HG03045 (cell line): ENCODE data around the gene MAP2K3.
"Not testable (repeated sequence)": the region's sequence is repeated elsewhere in the genome, so short reads cannot be mapped to it uniquely, and the experiment has no call there.

ENCODE experiments used
- ATAC-seq: cut with Tn5 transposase; IDR thresholded peaks from one replicate; pipeline ENCODE4 v1.9.1; 2021; ENCODE audit warnings: mild to moderate bottlenecking, moderate library complexity; ENCODE audit not compliant: unreplicated experiment

Gene MAP2K3

DNA sequence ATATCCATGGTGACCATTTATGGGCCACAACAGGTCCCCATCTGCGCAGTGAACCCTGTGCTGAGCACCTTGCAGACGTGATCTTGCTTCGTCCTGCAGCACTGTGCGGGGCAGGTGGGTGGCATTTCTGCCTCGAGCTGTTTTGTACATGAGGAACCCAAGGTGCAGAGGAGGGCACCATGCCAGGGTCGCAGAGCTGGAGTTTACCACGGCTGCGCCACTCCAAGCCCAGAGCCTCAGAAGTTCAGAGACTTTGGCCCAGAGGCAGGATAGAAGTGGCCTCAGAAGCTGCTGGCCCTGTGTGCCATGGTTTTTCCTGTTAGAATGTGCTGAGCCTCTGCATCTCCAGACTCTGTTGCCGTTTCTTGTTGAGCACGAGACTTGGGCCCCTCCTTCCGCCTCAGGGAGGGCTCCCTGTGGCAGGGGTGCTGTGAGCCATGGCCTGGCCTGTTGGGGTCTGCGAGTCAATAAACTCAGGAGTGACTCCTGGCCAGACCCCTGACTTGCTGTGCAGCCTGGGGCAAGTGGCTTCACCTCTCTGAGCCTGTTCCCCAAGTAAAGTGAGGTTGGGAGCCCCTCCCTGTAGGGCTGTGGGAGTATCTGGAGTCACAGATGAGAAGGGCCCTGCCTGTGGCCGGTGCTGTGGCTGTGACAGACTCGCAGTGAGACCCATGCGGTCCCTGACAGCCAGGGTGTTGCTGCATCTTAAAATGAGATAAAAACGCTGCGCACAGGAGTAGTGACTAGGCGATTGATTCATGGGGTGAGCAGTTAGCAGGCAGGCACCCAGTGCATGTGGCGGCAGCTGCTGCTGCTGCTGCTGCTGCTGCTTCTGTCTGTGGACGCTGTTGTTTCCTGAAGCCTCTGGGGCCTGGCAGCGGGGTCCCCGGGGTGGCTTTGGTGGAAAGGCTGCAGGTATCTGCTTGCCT lies 11.8 kb downstream of the MAP2K3 start:
- ATAC-seq: no peak

DNA sequence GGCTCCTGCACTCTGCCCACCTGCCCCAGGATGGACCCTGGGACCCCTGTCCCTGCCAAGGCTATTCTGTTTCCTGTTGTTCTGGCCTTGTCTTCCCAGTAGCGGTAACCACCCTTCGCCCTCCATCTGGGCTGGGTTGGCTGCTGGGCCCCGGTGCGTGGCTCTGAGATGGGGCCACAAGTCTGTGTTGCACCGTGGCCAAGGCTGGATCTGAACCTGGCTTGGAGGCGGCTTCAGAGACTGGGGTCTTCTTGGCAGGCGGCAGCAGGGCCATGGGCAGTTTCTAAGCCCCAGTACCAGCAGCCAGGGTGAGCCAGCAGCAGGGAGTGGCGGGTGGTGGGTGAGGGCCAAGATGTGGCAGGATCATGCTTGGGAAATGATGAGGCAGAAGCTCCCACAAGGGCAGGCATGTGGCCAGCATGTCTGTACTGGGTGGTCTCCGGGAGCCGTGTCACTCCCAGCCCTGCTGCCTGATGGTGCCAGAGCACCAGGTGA lies 12.6 kb downstream of the MAP2K3 start:
- no peak for ATAC-seq

DNA sequence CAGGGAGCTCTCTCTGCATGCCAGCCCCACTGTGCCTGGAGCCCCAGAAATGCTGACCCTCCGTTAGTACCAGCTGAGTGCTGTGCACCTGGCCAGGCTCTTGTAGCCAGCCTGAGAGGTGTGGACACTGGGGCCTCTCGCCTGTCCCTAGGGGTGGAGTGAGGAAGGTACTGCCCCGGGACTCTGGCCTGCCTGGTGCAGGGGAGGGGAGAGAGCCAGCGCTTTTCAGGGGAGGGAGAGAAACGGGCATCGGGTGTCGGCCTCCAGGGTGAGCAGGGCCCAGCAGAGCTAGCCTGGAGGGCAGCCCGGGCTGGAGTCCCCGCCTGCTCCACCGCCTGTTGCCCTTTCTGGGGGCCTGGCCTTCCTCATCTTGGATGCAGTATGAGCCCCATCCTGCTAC lies 13.1 kb downstream of the MAP2K3 start:
- no peak for ATAC-seq

DNA sequence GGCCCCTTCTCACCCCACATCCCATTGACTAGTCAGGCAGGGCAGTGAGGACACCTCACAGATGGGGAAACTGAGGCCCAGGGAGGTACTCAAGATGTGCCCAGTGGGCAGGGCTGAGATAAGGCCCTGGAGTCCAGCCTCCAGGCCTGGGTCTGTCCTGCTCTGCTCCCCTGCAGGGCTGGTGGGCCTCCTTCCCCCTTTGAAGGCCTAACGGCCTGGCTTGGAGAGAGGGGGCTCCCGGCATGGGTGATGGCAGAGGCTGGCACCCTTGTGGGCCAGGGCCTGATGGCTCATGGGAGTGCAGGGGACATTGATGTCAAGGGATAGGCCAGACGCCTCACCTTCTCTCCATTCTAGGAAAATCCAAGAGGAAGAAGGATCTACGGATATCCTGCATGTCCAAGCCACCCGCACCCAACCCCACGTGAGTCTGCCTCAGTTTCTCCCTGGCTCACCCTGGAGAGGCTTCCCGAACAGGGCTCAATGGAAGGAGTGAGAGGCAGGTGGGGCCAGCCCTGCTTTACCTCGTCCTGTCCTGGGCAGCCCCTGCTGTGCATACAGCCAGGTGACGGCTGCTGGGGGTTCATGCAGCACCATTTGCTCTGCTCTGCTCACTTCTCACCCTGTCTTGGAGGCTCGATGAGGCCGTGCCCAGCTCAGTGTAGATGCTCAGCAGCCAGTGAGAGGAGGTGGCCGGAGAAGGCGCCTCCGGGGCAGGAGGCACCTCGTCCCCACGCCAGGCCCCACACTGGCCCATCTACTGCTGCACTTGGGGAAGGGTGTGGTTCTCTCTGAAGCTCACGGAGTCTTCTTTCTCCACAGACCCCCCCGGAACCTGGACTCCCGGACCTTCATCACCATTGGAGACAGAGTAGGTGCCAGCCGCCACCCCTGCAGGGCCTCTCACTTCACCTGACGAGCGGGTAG lies 13.8 kb downstream of the MAP2K3 start:
- no peak for ATAC-seq

DNA sequence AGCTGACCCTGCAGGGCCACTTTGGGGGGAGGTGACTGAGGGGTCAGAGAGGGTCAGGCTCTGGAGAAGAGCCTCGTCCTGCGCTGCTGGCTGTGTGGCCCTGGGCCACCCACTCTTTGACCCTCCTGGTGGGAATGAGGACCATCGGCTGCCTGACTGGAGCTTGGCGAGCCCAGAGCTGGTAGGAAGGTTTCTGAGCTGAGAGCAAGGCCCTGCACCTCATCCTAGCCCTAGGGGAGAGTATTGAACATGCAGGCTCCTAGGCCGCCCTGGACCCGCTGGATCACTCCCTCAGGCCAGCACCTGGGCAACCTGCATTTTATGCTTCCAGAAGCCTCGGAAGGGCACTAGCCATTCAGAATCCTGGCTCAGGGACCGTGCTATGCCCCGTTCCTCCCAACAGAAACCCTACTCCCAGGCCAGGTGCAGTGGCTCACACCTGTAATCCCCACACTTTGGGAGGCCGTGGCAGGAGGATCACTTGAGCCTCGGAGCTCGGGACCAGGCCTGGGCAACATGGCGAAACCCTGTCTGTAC lies 14.5 kb downstream of the MAP2K3 start:
- no peak for ATAC-seq

DNA sequence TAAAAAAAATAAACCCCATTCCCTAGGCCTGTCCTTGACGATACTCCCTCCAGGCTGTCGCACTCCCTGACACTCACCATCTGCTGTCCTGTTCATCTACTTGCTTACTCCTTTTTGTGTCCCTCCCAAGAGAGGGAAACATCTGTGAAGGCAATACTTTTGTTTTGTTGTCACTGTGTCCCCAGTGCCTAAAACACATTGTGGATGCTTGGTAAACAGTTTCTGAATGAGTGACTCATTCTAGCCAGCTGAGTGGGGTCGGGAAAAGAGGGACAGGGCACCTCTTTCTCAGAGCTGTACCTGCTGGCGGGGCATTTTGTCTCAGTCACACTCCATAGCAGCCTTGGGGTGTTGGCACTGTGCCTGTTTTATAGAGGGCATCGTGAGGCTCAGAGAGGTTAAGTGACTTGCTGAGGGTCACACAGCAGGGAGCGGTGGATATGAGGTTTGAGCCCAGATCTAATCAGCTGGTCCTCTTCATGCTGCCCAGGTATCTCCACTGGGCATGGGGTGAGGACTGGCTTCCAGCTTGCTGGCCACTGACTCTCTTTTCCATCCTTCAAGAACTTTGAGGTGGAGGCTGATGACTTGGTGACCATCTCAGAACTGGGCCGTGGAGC lies 15.6 kb downstream of the MAP2K3 start:
- no peak for ATAC-seq

DNA sequence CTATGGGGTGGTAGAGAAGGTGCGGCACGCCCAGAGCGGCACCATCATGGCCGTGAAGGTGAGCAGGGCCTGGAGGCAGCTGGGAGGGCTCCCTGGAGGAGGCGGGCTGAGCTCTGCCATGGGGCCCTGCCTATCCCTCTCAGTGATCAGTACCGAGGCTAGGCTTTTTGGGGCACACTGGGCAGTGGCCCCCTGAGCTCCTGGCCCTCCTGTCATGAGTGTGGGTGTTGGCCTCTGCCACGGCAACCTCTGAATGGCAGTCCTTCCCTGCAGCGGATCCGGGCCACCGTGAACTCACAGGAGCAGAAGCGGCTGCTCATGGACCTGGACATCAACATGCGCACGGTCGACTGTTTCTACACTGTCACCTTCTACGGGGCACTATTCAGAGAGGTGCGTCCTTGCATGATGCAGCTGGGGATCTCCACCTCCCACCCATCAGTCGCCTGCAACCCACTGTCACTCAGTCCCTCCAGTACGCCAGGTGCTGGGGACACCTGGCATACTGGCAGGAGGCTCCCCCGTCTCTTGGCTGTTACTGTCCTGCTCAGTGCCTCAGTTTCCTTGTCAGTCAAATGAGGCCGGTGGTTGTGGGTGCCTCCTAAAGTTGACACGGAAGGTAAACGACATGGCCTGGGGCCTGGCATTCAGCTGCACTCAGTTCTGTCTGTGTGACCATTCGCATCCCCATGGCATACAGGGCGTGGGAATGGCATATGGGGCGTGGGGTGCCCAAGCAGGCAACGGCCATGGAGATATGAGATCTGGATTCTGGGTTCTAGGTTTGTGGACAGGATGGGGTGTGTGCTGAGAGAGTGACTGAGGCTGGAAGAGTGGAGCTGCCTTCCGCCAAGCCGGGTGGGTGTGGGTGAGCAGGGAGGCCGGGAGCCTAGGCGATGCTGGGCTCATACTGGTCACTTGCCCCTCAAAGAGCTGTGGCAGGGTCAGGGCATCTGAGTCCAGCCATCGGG lies 16.4 kb downstream of the MAP2K3 start:
- no peak for ATAC-seq

DNA sequence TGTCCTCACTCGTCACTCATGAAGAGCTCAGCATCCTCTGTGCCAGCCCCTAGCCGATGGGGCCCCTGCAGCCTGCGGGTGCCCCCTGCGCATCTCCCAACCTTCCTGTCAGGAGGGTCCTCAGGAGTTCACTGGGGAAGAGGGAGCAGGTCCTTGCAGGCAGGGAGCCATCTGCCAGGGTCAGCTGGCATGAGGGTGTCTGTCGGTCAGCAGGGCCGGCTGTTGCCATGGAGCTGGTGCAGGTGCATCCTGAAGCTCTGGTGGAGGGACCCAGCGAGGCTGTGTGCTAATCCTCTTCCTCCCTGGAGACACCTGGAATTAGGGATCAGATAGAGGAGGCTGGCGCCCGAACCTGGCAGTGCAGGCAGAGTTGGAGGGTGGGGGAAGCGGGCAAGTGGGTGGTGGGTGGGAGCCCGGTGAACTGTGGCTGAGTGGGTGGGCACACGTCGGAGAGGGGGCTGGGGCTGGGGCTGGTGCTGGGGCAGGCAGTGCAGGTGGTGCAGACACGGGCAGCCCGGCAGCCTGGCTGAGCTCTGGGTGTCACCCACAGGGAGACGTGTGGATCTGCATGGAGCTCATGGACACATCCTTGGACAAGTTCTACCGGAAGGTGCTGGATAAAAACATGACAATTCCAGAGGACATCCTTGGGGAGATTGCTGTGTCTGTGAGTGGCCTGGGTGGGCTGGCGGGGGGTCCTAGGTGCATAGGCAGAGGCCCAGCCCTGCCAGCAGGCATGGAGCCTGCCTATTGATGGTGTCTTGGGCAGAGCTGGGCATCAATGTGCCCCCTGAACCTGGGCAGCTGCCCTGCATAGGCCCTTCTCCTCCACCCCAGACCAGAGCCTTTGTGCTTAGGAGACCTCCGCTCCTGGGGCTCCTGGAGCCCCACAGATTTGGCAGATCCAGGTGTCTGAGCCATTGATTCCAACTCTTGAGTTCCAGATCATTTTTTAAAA lies 17.4 kb downstream of the MAP2K3 start:
- no peak for ATAC-seq

DNA sequence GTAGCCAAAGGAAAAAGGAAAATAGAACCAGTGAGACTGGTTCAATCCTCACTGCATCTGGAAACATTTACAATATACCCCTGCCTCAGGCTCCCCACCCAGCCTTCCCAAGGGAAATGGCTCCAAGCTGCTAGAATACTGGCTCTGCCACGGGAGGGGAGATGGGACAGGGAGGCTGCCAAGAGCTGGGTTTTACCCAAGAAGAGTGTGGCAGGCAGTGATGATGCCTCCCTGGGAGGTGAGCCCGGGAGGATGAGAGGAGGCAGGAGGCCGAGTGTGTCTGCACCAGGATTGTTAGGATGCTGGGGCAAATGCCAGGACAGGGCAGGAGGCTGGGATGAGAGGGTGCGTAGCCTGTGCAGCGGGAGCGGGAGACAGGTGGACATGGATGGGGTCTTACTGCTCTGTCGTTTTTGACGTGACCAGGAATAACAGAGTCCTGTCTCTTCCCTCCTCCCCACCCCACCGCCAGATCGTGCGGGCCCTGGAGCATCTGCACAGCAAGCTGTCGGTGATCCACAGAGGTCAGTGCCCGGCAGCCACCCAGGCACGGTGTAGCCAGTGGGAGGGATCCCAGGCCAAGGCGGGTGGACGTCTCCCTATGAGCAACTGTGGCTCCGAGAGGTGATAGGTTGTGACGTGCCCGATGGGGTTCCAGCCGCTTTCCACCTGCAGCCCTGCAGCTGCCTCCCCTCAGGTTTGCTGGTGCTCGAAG lies 18.4 kb downstream of the MAP2K3 start:
- ATAC-seq: no peak

DNA sequence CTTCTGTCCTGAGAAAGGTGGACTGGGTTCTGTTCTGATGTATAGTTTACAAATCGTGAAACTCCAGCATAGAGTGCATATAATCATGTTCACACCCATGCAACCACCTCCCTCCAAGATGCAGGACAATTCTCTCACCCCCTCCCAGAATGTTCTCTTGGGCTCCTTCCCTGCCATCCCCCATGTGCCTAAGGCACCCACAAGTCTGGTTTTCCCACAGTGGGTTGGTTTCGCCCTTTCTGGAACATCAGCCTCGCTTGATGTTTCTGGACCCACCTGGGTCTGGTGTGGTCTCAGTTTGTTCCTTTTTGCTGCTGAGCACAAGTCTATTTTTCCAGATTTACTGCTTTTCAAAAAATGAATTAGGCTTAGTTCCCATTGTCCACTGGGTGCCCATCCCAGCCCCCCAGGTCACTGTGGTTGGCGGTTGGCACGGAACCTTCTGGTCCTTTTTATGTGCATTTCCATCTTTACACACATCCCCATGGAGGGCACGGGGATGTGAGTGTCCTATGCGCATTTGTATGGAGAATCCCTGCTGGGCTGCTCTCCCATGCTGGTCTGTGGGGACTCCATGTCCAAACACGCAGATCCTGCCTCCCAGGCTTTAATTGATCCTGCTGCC lies 19.0 kb downstream of the MAP2K3 start:
- no peak for ATAC-seq

DNA sequence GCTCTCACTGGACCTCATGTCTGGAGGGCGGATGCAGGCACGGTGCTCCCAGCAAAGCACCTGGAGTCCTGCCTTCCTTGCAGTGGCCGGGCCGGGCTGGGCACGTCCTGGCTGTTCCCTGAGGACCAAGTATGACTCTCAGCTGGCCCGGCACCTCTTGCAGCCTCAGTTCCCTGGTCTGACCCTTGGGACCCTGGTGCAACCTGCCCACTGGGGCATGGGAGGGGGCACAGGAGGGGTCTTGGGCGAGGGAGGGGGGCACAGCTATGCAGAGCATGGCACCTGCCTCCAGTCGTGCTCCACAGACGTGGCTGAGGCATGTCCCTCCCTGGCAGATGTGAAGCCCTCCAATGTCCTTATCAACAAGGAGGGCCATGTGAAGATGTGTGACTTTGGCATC lies 19.6 kb downstream of the MAP2K3 start:
- no peak for ATAC-seq

DNA sequence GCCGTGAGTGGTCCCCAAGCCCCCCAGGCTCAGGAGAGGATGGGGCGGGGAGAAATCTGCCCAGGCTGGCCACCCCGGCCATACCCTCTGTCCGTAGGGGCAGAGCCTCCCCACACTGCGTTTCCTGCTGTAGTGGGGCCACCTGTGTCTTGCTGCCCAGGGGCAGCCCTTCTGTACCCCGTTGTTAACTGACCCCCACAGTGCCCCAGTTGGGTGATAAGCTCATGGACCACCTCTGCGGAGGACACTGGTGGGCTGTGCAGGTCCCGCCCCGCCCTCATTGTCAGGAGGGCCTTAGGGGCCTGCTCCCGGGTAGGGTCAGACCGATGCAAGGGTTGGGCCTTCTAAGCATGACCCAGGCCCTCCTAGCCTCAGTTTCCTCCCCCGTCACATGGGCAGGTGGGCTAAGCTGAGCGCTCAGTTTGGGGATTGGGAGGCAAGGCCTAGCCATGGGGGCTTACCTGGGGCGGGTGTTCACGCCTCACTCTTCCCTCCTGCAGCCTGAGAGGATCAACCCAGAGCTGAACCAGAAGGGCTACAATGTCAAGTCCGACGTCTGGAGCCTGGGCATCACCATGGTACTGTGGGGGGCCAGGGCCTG lies 20.1 kb downstream of the MAP2K3 start:
- ATAC-seq: not testable (repeated sequence)

DNA sequence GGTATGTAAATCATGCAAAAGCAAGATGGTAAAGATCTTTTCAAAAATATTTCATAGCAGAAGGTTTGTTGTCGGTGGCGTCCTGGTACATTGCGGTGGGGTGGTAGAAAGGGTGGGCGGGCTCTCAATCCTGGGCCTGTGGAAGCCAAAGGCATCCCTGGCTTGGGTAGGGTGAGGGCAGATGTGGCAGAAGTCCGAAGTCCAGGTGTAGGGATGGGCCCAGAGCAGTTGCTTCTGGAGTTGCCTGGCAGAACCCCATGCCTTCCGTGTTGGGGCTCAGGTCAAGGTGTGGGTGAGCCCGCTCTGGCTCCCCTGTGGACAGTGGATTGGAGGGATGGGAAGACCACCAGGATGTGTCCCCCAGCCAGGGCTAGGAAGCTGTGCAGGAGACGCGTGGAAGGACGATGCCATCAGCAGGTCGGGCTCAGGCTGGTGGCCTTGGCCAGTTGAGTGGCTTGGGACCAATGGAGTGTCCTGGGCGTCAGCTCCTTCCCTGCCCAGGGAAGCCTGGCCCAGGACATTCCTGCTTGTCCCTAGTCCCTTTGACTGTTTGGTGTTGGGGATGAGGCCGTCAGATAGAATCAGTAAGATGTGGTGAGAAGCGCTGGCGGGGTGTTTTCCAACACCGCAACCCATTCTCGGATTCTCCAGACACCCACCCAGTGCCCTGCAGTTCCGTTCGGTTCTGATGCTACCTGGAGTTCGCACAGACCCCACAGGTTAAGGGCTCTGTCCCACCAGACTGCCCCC lies 21.1 kb downstream of the MAP2K3 start:
- ATAC-seq: not testable (repeated sequence)

DNA sequence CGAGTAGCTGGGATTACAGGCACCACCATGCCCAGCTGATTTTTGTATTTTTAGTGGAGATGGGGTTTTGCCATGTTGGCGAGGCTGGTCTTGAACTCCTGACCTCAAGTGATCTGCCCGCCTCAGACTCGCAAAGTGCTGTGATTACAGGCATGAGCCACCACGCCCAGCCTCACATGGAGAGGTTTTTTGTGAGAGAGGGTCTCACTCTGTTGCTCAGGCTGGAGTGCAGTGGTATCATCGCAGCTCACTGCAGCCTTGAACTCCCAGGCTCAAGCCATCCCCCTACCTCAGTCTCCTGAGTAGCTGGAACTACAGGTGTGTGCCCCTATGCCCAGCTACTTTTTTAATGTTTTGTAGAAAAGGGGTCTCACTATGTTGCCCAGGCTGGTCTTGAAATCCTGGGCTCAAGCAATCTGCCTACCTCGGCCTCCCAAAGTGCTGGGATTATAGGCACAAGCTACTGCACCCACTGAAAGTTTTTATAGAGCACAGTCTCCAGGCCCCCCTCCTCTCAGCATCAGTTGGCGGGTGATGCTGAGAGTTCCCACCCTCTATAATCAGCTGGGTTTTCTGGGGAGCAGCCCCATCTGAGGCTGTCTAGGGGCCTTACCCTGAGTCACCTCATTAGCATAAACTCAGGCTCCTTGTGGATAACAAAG lies 22.2 kb downstream of the MAP2K3 start:
- not testable (repeated sequence) for ATAC-seq

DNA sequence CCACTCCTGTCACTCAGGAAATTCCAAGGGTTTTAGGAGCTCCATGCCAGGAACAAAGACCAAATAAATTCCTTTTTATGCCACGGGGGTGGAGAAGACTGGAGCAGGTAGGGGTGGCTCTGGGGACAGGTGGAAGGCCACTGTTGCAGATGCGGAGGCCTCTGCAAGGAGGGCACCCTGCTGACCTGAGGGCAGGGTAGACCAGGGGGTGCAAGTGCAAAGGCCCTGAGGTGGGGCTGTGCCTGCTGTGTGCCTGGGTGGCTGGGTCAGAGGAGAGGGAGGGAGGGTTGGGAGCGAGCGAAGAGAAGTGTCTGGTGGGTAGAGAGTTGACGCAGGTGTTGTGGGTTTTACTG lies 22.7 kb downstream of the MAP2K3 start:
- ATAC-seq: not testable (repeated sequence)

DNA sequence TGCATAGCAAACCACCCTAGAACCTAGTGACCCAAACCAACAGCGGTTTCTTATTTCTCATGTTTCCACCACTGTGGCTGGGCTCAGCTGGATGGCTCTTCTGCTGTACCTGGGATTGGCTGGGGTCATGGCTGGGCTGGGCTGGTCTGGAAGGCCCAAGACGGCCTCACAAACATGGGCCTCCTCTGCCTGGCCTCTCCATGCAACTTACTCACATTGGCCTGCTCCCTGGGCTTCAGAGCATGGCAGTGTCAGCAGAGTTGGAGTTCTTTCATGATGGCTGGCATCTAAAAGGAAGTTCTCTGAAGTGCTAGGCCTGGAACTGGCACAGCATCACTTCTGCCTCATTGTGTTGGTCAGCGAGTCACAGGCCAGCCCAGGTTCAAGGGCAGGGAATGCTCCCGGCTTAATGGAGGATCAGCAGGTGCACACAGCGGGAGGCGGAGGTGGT lies 24.4 kb downstream of the MAP2K3 start:
- ATAC-seq: not testable (repeated sequence)
